Fibroblast of villous mesenchyme (primary cell): ENCODE results near the gene PSKH1. TPM values are rescaled to one million over a fixed set of nuclear protein-coding genes. Genes with fewer than 3 reads are reported as not detected.

Experiments used
- DNase-seq: peaks from one replicate; pipeline ENCODE4 v3.0.0-alpha.2; 2010; ENCODE audit warnings: low read depth
- H3K4me3 ChIP-seq: 2 replicates; pipeline ENCODE4 v1.5.1; 2011; ENCODE audit warnings: low read depth, mild to moderate bottlenecking, low read length
- CTCF ChIP-seq: IDR thresholded peaks from 2 replicates; pipeline ENCODE4 v1.5.1; 2012; ENCODE audit warnings: low read depth, mild to moderate bottlenecking, low read length; ENCODE audit not compliant: insufficient read depth
- total RNA-seq: library from RNA; depleted of rRNA; stranded (reverse); fragments of >200 nt; gene quantifications from 2 replicates; pipeline ENCODE4 v1.2.3, GENCODE V29; 2012

Gene PSKH1
- total RNA-seq, 1 donor = 13.0 TPM

- DNase-seq = no peak
- H3K4me3 ChIP-seq = no peak overlapping the region
- TF ChIP-seq CTCF = no peak
Observed at GRCh38 chr16:67950335-67950843, 57.3 kb downstream of the PSKH1 start.

GRCh38 chr16:67951485-67951884 is 58.4 kb downstream of the PSKH1 start:
- no peak overlapping the region for H3K4me3 ChIP-seq
- no peak for DNase-seq
- TF ChIP-seq CTCF = no peak

DNA sequence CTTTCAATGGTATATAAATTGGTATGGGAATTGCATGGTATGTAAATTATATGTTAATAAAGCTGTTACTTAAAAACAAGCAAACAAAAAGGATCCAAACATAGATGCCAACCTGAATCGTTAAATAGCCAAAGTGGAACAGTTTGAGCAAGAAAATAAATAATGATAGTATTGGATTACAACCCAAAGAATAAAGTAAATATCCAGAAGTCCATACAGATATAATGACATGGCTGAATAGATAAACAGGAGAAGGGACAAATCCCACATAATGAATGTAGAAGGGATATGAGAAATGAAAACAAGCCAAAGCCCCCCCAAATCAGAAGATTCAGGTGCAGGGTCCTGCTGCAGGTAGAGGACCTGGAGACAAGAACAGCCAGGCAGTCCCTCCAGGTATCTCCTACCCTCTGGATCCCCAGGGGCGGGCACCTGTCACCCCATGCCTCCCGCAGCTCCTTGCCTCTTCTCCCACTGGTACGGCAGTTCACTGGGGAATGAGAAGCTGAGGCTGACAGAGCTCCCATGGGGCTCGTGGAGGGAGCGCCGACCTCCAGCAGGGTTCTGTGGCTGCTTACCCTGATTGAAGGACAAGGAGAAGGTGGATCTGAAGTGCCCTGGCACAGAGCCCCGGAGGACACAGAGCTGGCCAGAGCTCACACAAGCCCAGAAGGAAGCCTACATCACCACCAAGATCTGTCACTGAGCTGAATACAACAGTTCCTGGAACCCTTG is 60.8 kb downstream of the PSKH1 start:
- DNase-seq = no peak
- H3K4me3 ChIP-seq = no peak overlapping the region
- no peak for TF ChIP-seq CTCF

DNA sequence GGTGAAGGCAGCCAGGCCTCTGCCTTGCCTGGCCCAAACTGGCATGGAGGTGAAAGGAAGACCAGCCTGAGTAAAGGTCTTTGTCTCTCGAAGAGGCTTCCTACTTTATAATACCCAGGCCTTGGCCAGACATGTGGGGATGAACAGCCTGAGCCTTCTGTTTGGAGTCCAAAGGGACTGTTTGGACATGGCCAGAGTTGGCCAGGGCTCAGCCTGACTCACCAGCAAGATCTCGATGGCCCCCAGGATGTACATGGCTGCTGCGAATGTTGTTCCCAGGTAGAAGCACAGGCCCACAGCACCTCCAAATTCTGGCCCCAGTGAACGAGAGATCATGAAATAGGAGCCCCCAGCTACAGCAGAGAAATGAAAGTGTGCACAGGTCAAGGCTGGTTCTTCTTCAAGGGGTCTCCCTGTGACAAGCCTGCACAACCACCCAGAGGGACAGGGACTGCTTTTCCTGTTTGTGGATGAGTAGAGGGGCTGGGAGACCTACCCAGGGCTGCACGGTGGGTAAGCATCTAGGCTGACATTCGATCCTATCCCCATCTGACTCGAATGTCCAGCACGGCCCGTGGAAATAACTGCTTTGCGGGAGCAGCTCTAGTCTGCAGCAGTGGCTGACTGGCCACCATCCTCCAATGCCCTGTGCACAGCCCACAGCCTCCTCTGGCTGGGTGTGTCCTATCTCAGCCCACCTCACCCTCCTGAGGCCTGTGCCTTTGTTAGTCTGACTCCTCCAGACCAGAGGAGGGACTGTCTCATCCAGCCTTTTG is 61.6 kb downstream of the PSKH1 start:
- TF ChIP-seq CTCF = no peak
- no peak for DNase-seq
- H3K4me3 ChIP-seq = no peak overlapping the region

DNA sequence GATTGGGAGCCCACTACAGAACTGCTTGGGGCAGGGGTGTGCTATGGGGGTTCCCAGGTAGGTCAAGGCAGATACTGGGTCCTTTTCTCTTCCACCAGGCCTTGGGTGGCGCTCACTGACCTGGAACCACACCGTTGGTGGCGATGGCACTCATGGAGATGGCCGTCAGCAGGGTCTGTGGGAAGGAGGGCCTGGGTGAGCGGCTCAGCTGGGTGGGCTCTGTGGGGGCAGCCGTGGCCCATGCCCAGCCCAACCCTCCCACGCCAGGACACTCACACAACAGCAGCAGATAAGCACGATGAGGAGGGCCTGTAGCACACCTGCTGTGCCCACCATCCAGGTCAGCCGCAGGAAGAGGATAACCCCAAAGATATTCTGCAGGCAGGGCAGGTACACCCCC is 64.6 kb downstream of the PSKH1 start:
- DNase-seq = no peak
- H3K4me3 ChIP-seq = no peak overlapping the region
- TF ChIP-seq CTCF = no peak

GRCh38 chr16:67959536-67960329 is 66.7 kb downstream of the PSKH1 start:
- DNase-seq = peak; percentile 82
- no peak overlapping the region for H3K4me3 ChIP-seq
- no peak for TF ChIP-seq CTCF
